Measurements from ENCODE around the gene SSC5D.

- TF ChIP-seq POLR2A (IDR thresholded peaks at IDR 0.05) (no peak), CTCF (IDR thresholded peaks at IDR 0.05) (no peak)
Observed at GRCh38 chr19:55446060-55446459, 42.2 kb upstream of the SSC5D start.
